ENCODE data around the gene SLC44A5.

Gene SLC44A5

GRCh38 chr1:75170011-75170410, 440.9 kb downstream of the SLC44A5 start:
- no CpG with 5 or more reads among the region's 2 CpGs for WGBS (ENCODE audit: insufficient coverage, insufficient read length)
- Histone ChIP-seq H3K4me3 (ENCODE audit: low read length) (no peak overlapping the region), H3K4me1 (ENCODE audit: control insufficient read depth, insufficient read depth, low read length) (no peaks in the 10 kb centered on the region), H3K27ac (ENCODE audit: low read length) (no peak overlapping the region), H3K27me3 (ENCODE audit: control insufficient read depth, insufficient read depth, low read length) (no peaks in the 10 kb centered on the region), H3K36me3 (ENCODE audit: control insufficient read depth, insufficient read depth, low read length) (no peaks in the 10 kb centered on the region), H3K9me3 (ENCODE audit: control insufficient read depth, insufficient read depth, low read length) (no peaks in the 10 kb centered on the region)
- no peak for DNase-seq (ENCODE audit: low read depth, low spot score)

GRCh38 chr1:75166821-75167220, 444.1 kb downstream of the SLC44A5 start:
- no peaks in the 10 kb centered on the region for H3K9me3 ChIP-seq (ENCODE audit: control insufficient read depth, insufficient read depth, low read length)
- DNase-seq (ENCODE audit: low read depth, low spot score) = no peak
- H3K36me3 ChIP-seq (ENCODE audit: control insufficient read depth, insufficient read depth, low read length) = no peaks in the 10 kb centered on the region
- no peaks in the 10 kb centered on the region for H3K27me3 ChIP-seq (ENCODE audit: control insufficient read depth, insufficient read depth, low read length)
- H3K4me3 ChIP-seq (ENCODE audit: low read length) = no peak overlapping the region
- H3K27ac ChIP-seq (ENCODE audit: low read length) = no peak overlapping the region
- no CpG with 5 or more reads among the region's 4 CpGs for WGBS (ENCODE audit: insufficient coverage, insufficient read length)
- no peaks in the 10 kb centered on the region for H3K4me1 ChIP-seq (ENCODE audit: control insufficient read depth, insufficient read depth, low read length)

- Histone ChIP-seq H3K9me3 (ENCODE audit: control insufficient read depth, insufficient read depth, low read length) (no peaks in the 10 kb centered on the region), H3K27ac (ENCODE audit: low read length) (no peak overlapping the region), H3K4me3 (ENCODE audit: low read length) (no peak overlapping the region), H3K4me1 (ENCODE audit: control insufficient read depth, insufficient read depth, low read length) (no peaks in the 10 kb centered on the region), H3K27me3 (ENCODE audit: control insufficient read depth, insufficient read depth, low read length) (no peaks in the 10 kb centered on the region), H3K36me3 (ENCODE audit: control insufficient read depth, insufficient read depth, low read length) (no peaks in the 10 kb centered on the region)
- no peak for DNase-seq (ENCODE audit: low read depth, low spot score)
Observed at GRCh38 chr1:75165264-75165663, 445.6 kb downstream of the SLC44A5 start.

- 100% methylated on average over 1 of the region's 3 CpGs for WGBS (ENCODE audit: insufficient coverage, insufficient read length)
- Histone ChIP-seq H3K27ac (ENCODE audit: low read length) (no peak overlapping the region), H3K4me3 (ENCODE audit: low read length) (no peak overlapping the region), H3K4me1 (ENCODE audit: control insufficient read depth, insufficient read depth, low read length) (no peaks in the 10 kb centered on the region), H3K27me3 (ENCODE audit: control insufficient read depth, insufficient read depth, low read length) (no peaks in the 10 kb centered on the region), H3K36me3 (ENCODE audit: control insufficient read depth, insufficient read depth, low read length) (no peaks in the 10 kb centered on the region), H3K9me3 (ENCODE audit: control insufficient read depth, insufficient read depth, low read length) (no peaks in the 10 kb centered on the region)
- no peak for DNase-seq (ENCODE audit: low read depth, low spot score)
Observed at GRCh38 chr1:75159154-75159553, 451.8 kb downstream of the SLC44A5 start.

Measured in iPS DF 6.9 (cell line).